22Rv1 (cell line): ENCODE measurements around the gene PALLD.

Experiments
- CTCF ChIP-seq: fragments of 450-650 bp; IDR thresholded peaks from 2 replicates; pipeline ENCODE4 v1.5.1; 2017; ENCODE audit warnings: mild to moderate bottlenecking
- ZFX ChIP-seq: fragments of 450-650 bp; IDR thresholded peaks from 2 replicates; pipeline ENCODE4 v1.6.1; 2017; ENCODE audit warnings: antibody characterized with exemption, borderline replicate concordance

- TF ChIP-seq CTCF (no peak), ZFX (no peak)
Measured at GRCh38 chr4:168817370-168817769, 320.5 kb downstream of the PALLD start.
